GM12801 (cell line): Measurements from ENCODE around the gene DSCAML1.

ENCODE experiments used
- CTCF ChIP-seq: IDR thresholded peaks from one replicate; pipeline ENCODE4 v1.5.1; 2011; ENCODE audit warnings: control low read depth; ENCODE audit not compliant: insufficient read length; ENCODE audit errors: extremely low read depth

Gene DSCAML1

GRCh38 chr11:117574551-117574950 is 222.5 kb downstream of the DSCAML1 start:
- no peak for TF ChIP-seq CTCF

- TF ChIP-seq CTCF = no peak
Observed at GRCh38 chr11:117573326-117573725, 223.7 kb downstream of the DSCAML1 start.

- no peak for TF ChIP-seq CTCF
Observed at GRCh38 chr11:117572671-117573070, 224.3 kb downstream of the DSCAML1 start.

GRCh38 chr11:117572129-117572528 is 224.9 kb downstream of the DSCAML1 start:
- no peak for TF ChIP-seq CTCF

GRCh38 chr11:117570701-117571100 is 226.3 kb downstream of the DSCAML1 start:
- no peak for TF ChIP-seq CTCF

DNA sequence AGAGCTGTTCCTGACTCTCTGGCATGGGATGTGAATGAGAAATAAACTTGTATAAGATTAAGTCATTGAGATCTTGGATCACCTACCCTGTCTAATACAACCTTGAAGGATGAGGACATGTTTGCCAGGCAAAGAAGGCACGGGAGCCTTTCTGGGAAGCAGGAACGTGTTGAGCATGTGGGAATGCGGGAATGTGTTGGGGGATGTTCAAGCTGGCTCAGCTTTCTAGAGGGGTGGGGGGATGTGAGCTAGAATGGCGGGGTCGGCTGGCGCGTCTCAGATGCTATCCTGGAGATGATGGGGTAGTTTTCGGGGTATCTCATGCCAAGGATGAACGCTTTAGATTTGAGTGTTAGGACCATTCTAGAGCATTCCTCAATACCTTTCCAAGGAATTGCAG is 227.1 kb downstream of the DSCAML1 start:
- no peak for TF ChIP-seq CTCF

GRCh38 chr11:117565709-117566108 is 231.3 kb downstream of the DSCAML1 start:
- TF ChIP-seq CTCF = no peak

- no peak for TF ChIP-seq CTCF
Observed at GRCh38 chr11:117564321-117564720, 232.7 kb downstream of the DSCAML1 start.
